IPS-18a (cell line): ENCODE results near the gene MTCL3.
"Not testable (repeated sequence)": the region's sequence is repeated elsewhere in the genome, so short reads cannot be mapped to it uniquely, and the experiment has no call there.

Source experiments
- H3K27ac ChIP-seq: one replicate; pipeline ENCODE4 v1.5.1; 2013; ENCODE audit warnings: low read length
- H3K27me3 ChIP-seq: one replicate; pipeline ENCODE4 v1.6.1; 2013; ENCODE audit warnings: mild to moderate bottlenecking, low read length; ENCODE audit not compliant: control insufficient read depth, insufficient read depth
- H3K36me3 ChIP-seq: one replicate; pipeline ENCODE4 v1.6.1; 2013; ENCODE audit warnings: low read depth, low read length; ENCODE audit not compliant: control insufficient read depth
- H3K4me1 ChIP-seq: one replicate; pipeline ENCODE4 v1.6.1; 2013; ENCODE audit warnings: low read depth, low read length; ENCODE audit not compliant: control insufficient read depth
- H3K4me3 ChIP-seq: one replicate; pipeline ENCODE4 v1.5.1; 2013; ENCODE audit warnings: low read length
- H3K9ac ChIP-seq: one replicate; pipeline ENCODE4 v1.6.1; 2013; ENCODE audit warnings: mild to moderate bottlenecking, low read length, moderate library complexity
- H3K9me3 ChIP-seq: one replicate; pipeline ENCODE4 v1.6.1; 2013; ENCODE audit warnings: low read depth, low read length; ENCODE audit not compliant: control insufficient read depth

The MTCL3 gene

DNA sequence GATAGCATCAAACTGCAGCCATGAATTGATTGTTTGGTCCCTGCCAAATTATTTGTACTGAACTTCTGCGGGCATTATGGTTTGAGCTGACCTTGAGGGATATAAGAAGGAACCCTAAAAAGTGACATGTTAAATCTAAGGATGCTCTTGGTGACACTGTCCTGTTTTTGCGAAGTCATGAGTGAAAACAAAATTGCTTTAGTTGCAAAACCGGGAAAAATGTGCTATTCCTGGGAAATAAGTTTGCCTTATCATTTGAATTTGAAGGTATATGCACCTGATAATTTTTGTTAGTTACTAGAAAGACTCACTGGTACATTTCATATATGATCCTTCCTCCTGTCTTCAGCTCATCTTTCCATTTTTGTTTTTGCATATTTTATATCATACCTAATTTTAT is 67.7 kb downstream of the MTCL3 start:
- Histone ChIP-seq H3K9ac (no peak overlapping the region), H3K27me3 (no peaks in the 10 kb centered on the region), H3K27ac (no peak overlapping the region), H3K36me3 (peaks cover 30% of the 10 kb centered on the region), H3K4me1 (no peaks in the 10 kb centered on the region), H3K4me3 (no peak overlapping the region), H3K9me3 (no peaks in the 10 kb centered on the region)

DNA sequence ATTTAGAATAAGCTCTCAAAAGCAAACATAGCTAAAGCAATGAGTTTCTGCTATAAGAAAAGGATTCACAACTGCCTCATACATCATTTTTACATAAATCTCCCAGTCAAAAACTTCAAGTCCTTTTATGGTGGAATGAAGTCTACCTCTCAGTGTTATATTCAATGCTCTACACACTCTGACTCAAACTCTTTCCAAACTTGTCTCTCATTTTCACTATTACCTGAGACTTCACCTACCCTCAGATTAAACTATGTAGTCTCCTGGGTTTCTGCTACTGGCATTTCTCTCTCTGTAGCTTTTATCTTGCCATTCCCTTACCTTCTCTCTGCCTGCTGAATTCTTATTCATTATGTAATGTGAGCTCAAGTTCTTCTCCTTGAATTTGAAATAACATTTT is 71.4 kb downstream of the MTCL3 start:
- Histone ChIP-seq H3K4me3 (no peak overlapping the region), H3K4me1 (no peaks in the 10 kb centered on the region), H3K27ac (no peak overlapping the region), H3K9me3 (no peaks in the 10 kb centered on the region), H3K9ac (no peak overlapping the region), H3K36me3 (peaks cover 40% of the 10 kb centered on the region), H3K27me3 (no peaks in the 10 kb centered on the region)

DNA sequence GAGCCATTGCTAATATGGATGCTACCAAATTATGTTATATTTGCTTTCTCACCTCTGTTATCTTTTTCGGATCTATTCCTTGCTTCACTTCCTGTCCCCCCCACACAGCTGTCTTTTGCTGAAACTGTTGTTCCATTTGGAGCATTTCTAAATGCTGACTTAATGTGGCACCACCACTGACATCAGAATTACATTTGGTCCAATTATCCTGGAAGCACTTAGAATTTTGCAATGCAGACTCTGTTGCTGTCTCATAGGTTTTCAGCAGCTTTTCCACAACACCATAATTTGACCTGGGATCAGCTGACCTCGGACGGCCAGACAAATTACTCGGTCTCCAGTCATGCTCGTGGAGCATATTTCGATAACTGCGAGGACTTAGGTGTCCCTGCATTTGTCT is 72.8 kb downstream of the MTCL3 start:
- Histone ChIP-seq H3K27me3 (no peaks in the 10 kb centered on the region), H3K4me1 (no peaks in the 10 kb centered on the region), H3K36me3 (peaks cover 40% of the 10 kb centered on the region)

DNA sequence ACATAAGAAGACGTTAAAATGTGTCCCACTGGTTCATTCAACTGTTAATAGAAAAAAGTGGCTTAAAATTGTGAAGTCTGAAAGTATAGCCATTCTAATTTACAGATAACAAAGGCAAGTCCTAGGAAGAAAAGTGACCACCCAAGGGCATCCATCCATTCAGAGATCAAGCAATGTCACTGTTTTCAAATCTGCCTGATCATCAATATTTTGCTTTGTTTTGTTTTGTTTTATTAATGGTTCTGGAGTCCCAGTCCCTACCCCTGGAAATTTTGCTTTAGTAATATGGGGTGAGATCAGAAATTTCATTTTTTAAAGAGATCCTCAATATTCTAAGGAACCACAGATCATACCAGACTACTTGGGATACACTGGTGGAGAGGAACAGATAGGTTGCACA is 77.3 kb downstream of the MTCL3 start:
- Histone ChIP-seq H3K36me3 (peaks cover 20% of the 10 kb centered on the region), H3K27ac (no peak overlapping the region), H3K4me3 (no peak overlapping the region), H3K9me3 (no peaks in the 10 kb centered on the region), H3K9ac (no peak overlapping the region), H3K27me3 (no peaks in the 10 kb centered on the region), H3K4me1 (no peaks in the 10 kb centered on the region)

More for the DNA sequence above, 72.8 kb downstream of the MTCL3 start:
- Histone ChIP-seq H3K9me3 (no peaks in the 10 kb centered on the region), H3K27ac (no peak overlapping the region), H3K9ac (no peak overlapping the region), H3K4me3 (no peak overlapping the region)

DNA sequence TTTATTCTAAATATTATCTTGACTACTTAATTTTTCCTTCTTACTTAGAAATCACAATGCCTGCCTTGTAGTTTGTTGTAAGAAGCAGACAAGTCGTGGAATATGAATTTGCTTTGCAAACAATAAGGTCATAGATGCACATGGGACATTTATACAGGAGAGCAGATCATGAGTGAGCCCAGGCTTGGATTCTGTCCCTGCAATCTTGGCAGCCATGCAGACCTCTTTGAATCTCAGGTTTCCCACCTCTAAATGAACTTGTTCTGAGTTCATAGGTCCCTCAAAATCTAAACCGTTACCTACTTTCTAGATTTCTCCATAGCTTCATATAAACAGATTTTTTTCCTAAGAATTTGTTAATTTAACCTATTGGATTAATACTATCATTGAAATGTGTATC is 79.4 kb downstream of the MTCL3 start:
- Histone ChIP-seq H3K9ac (no peak overlapping the region), H3K27ac (no peak overlapping the region), H3K4me3 (no peak overlapping the region), H3K4me1 (no peaks in the 10 kb centered on the region), H3K9me3 (no peaks in the 10 kb centered on the region), H3K27me3 (no peaks in the 10 kb centered on the region), H3K36me3 (peaks cover 11% of the 10 kb centered on the region)

DNA sequence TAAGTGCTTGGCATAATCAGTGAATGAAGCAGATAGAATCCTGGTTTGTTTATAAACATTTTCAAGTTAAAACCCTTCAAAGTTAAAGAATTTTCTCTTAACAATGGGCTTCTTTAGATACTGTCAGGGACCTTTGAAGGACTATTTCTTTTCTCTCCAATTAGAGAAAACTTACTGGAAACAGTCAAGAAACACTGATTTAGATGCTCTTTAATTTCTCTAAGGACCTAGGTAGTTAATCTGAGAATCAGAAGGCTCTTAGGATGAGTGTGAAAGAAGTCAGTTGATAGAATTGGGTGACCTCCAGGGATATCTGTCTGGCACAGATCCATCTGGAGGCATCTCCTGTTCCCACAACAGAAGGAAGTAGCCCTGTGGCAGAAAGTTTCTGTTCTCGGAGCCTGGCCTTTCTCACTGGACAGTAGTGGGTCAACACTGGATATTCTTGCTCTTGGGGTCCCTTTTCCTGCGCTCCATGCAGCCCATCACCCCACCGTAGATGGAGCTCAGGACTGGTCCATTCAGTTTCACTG is 82.5 kb downstream of the MTCL3 start:
- no peaks in the 10 kb centered on the region for H3K36me3 ChIP-seq
- no peak overlapping the region for H3K4me3 ChIP-seq
- no peak overlapping the region for H3K27ac ChIP-seq
- H3K27me3 ChIP-seq, result no peaks in the 10 kb centered on the region
- H3K4me1 ChIP-seq, result no peaks in the 10 kb centered on the region
- no peaks in the 10 kb centered on the region for H3K9me3 ChIP-seq
- H3K9ac ChIP-seq, result no peak overlapping the region

DNA sequence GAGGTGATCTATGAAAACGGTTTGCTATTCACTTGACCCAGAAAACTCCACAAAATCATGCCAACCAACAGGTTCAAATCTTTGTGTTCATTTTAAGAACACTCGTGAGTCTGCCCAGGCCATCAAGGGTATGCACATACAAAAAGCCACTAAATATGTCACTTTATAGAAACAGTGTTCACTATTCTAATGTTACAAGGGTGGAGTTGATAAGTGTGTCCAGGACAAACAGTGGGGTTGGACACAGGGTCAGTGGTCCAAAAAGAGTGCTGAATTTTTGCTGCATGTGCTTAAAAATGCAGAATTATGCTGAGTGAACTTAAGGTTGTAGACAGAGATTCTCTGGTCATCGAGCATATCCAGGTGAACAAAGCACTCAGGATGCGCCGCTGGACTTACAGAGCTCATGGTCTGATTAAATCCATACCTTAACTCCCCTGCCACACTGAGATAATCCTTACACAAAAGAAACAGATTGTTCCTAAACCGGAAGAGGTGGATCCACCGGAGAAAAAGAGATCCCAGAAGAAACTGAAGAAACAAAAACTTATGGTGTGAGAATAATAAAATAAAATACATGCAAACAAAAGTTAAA is 83.4 kb downstream of the MTCL3 start:
- no peak overlapping the region for H3K27ac ChIP-seq
- no peaks in the 10 kb centered on the region for H3K36me3 ChIP-seq
- no peak overlapping the region for H3K9ac ChIP-seq
- no peak overlapping the region for H3K4me3 ChIP-seq
- no peaks in the 10 kb centered on the region for H3K4me1 ChIP-seq
- H3K9me3 ChIP-seq, result no peaks in the 10 kb centered on the region
- no peaks in the 10 kb centered on the region for H3K27me3 ChIP-seq

DNA sequence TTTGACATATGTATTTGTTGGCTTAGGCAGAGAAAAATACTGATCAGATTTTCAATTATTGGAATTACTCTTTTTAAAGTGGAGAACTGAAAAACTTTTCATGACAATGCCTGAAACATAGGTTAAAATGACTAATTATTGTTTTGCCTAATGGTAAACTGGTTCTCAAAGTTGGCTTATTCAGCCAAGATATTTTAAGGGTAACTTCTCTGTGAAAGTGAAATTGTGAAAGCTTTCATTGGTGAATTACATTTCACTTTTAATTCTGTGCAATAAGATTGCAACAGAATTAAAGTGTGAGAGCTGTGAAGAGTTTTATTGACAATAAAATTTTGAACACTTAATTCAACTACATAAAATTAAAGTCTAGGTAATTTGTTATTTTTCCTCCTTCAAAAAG is 84.5 kb downstream of the MTCL3 start:
- Histone ChIP-seq H3K9me3 (no peaks in the 10 kb centered on the region), H3K9ac (no peak overlapping the region), H3K27ac (no peak overlapping the region)

DNA sequence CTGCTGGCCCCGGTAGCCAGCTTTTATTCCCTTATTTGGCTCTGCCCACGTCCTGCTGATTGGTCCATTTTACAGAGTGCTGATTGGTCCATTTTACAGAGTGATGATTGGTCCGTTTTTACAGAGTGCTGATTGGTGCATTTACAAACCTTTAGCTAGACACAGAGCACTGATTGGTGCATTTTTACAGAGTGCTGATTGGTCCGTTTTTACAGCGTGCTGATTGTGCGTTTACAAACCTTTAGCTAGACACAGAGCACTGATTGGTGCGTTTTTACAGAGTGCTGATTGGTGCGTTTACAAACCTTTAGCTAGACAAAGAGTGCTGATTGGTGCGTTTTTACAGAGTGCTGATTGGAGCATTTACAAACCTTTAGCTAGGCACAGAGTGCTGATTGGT is 90.6 kb downstream of the MTCL3 start:
- not testable (repeated sequence) for H3K4me3 ChIP-seq, H3K27ac ChIP-seq, H3K36me3 ChIP-seq, H3K27me3 ChIP-seq, H3K9ac ChIP-seq, H3K9me3 ChIP-seq, H3K4me1 ChIP-seq

More for the DNA sequence above, 84.5 kb downstream of the MTCL3 start:
- no peaks in the 10 kb centered on the region for H3K4me1 ChIP-seq
- no peaks in the 10 kb centered on the region for H3K27me3 ChIP-seq
- H3K36me3 ChIP-seq, result no peaks in the 10 kb centered on the region
- no peak overlapping the region for H3K4me3 ChIP-seq

DNA sequence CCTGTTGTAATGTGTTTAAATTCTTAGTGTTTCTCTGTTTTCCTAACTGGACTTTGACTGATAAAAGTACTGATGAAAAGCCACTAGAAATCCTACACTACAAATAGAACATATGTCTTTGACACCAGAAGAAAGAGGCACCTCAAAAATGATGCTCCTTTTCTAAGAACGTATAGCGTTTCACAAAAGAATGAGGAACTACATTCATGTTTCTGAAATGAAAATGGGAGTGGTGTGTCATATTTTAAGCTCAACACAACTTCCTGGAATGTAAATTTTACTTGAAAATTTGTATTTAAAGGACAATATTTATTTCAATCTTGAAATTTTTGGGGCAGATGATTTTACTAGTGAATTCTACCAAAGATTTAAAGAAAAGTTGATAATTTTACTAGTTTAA is 95.2 kb downstream of the MTCL3 start:
- no peaks in the 10 kb centered on the region for H3K27me3 ChIP-seq
- no peaks in the 10 kb centered on the region for H3K36me3 ChIP-seq
- H3K4me1 ChIP-seq, result peaks cover 7% of the 10 kb centered on the region
- H3K9me3 ChIP-seq, result no peaks in the 10 kb centered on the region
- H3K27ac ChIP-seq, result no peak overlapping the region
- H3K4me3 ChIP-seq, result no peak overlapping the region
- H3K9ac ChIP-seq, result no peak overlapping the region
